ENCODE data around the gene DNA2.

DNA2 gene

DNA sequence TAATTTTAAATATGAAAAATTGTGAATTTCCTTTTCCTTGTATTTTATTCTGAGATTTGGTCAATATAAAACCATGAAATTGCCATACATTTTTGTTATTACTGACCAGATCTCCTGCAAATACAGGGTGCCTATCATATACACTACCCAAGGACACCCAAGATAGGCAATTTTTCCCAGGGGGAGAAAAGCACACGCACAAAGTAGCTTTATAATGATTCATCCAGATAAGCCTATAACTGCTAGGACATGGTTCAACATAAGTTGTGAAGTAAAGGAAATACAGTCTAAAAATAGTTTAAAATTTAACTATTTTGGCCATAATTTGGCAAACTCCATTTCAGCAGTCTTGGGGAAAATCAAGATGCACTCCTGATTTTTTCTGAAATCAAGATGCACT, 69.5 kb downstream of the DNA2 start:
- DNase-seq (ENCODE audit: low read depth) = no peak
- TF ChIP-seq, protein P1, sequence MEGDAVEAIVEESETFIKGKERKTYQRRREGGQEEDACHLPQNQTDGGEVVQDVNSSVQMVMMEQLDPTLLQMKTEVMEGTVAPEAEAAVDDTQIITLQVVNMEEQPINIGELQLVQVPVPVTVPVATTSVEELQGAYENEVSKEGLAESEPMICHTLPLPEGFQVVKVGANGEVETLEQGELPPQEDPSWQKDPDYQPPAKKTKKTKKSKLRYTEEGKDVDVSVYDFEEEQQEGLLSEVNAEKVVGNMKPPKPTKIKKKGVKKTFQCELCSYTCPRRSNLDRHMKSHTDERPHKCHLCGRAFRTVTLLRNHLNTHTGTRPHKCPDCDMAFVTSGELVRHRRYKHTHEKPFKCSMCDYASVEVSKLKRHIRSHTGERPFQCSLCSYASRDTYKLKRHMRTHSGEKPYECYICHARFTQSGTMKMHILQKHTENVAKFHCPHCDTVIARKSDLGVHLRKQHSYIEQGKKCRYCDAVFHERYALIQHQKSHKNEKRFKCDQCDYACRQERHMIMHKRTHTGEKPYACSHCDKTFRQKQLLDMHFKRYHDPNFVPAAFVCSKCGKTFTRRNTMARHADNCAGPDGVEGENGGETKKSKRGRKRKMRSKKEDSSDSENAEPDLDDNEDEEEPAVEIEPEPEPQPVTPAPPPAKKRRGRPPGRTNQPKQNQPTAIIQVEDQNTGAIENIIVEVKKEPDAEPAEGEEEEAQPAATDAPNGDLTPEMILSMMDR (conservative IDR thresholded peaks at IDR 0.05; ENCODE audit: low read depth, low read length) = no peak
- H3K4me3 ChIP-seq (ENCODE audit: low read length) = no peak overlapping the region

DNA sequence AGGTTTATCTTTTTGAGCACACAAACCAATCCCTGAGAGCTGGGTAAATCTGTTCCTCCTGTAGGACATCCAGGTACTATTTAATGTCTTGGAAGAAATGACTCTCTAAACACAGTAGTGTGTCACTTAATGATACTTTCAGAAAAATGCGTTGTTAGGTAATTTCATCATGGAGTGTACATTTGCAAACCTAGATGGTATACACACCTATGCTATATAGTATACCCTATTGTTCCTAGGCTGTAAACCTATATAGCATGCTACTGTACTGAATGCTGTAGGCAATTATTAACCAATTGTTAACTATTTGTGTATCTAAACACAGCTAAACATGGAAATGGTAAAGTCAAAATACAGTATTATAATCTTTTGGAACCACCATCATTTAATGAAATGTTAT, 74.8 kb downstream of the DNA2 start:
- no peak for DNase-seq (ENCODE audit: low read depth)

DNA sequence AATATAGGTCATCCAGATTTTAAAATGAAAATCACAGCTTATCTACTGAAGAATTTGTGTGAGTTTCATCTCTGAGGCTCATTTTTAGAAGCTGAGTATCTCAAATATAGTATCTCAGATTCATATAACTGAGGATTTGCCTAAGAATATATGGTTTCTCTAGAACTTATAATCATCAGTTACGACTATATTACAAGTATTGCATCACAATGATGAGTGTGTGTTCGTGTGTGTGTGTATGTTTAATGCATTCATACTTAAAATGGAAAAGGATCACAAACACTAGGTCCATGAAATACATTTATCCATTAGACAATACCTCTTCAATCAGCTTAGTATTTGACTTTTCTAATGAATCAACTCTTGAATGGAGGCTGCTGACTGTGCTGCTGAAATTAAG, 86.0 kb downstream of the DNA2 start:
- H3K4me3 ChIP-seq (ENCODE audit: low read length) = no peak overlapping the region
- TF ChIP-seq, protein P1 (conservative IDR thresholded peaks at IDR 0.05; ENCODE audit: low read depth, low read length) = no peak

More for the DNA sequence above, 74.8 kb downstream of the DNA2 start:
- H3K4me3 ChIP-seq (ENCODE audit: low read length) = no peak overlapping the region
- TF ChIP-seq, protein P1 (conservative IDR thresholded peaks at IDR 0.05; ENCODE audit: low read depth, low read length) = no peak

DNA sequence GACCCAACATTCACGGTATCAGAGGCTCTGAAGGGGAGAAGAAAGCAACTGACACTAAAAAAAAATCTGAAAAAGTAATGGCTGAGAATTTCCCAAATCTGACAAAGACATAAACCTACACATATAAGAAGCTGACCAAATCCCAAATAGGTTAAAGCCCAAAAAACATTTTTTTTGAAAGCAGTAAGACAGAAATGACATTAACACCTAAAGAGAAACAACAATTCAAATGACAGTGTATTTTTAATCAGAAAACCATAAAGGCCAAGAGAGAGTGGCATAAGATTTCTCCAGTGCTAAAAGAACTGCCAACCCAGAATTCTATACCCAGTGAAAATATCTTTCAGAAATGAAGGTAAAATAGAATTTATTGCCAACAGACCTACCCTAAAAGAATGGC, 100.2 kb downstream of the DNA2 start:
- DNase-seq (ENCODE audit: low read depth) = no peak
- H3K4me3 ChIP-seq (ENCODE audit: low read length) = no peak overlapping the region

More for the DNA sequence above, 86.0 kb downstream of the DNA2 start:
- no peak for DNase-seq (ENCODE audit: low read depth)

GRCh38 chr10:68367121-68367520, 104.7 kb downstream of the DNA2 start:
- no peak overlapping the region for H3K4me3 ChIP-seq (ENCODE audit: low read length)
- no peak for DNase-seq (ENCODE audit: low read depth)
- TF ChIP-seq, protein P1 (conservative IDR thresholded peaks at IDR 0.05; ENCODE audit: low read depth, low read length) = no peak

More for the DNA sequence above, 100.2 kb downstream of the DNA2 start:
- TF ChIP-seq, protein P1 (conservative IDR thresholded peaks at IDR 0.05; ENCODE audit: low read depth, low read length) = no peak

GRCh38 chr10:68366600-68366999, 105.2 kb downstream of the DNA2 start:
- no peak for DNase-seq (ENCODE audit: low read depth)
- no peak overlapping the region for H3K4me3 ChIP-seq (ENCODE audit: low read length)
- TF ChIP-seq, protein P1 (conservative IDR thresholded peaks at IDR 0.05; ENCODE audit: low read depth, low read length) = no peak

- TF ChIP-seq, protein P1 (conservative IDR thresholded peaks at IDR 0.05; ENCODE audit: low read depth, low read length) = no peak
- no peak for DNase-seq (ENCODE audit: low read depth)
- H3K4me3 ChIP-seq (ENCODE audit: low read length) = no peak overlapping the region
Measured at GRCh38 chr10:68365611-68366010, 106.2 kb downstream of the DNA2 start.
